ENCODE data around the gene NCOA4. TPM values are rescaled to one million over a fixed set of nuclear protein-coding genes. Genes with fewer than 3 reads are reported as not detected.
A peak's percentile ranks its signal among the peaks of the same experiment; 100 is the strongest.
"Not testable (repeated sequence)": the region's sequence is repeated elsewhere in the genome, so short reads cannot be mapped to it uniquely, and the experiment has no call there.

NCOA4 gene
- polyA plus RNA-seq, 3 donors: 188 to 211 (median 190) TPM

- no peak for DNase-seq
Measured at GRCh38 chr10:45997994-45998763, 32.2 kb downstream of the NCOA4 start.

DNA sequence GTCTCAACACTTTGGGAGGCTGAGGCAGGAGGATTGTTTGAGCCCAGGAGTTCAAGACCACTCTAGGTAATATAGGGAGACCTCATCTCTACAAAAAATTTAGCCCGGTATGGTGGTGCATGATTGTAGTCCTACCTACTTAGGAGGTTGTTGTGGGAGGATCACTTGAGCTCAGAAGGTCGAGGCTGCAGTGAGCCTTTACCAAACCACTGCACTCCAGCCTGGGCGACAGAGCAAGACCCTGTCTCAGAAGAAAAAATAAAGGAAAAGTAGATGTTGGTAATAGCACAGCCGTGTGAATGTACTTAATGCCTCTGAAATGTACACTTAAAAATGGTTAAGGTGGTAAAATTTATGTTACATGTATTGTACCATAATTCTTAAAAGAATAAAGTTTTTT, 32.9 kb downstream of the NCOA4 start:
- DNase-seq: no peak

GRCh38 chr10:45985590-45985989, 44.8 kb downstream of the NCOA4 start:
- not testable (repeated sequence) for DNase-seq

- DNase-seq: not testable (repeated sequence)
Measured at GRCh38 chr10:45984473-45984872, 46.0 kb downstream of the NCOA4 start.

DNA sequence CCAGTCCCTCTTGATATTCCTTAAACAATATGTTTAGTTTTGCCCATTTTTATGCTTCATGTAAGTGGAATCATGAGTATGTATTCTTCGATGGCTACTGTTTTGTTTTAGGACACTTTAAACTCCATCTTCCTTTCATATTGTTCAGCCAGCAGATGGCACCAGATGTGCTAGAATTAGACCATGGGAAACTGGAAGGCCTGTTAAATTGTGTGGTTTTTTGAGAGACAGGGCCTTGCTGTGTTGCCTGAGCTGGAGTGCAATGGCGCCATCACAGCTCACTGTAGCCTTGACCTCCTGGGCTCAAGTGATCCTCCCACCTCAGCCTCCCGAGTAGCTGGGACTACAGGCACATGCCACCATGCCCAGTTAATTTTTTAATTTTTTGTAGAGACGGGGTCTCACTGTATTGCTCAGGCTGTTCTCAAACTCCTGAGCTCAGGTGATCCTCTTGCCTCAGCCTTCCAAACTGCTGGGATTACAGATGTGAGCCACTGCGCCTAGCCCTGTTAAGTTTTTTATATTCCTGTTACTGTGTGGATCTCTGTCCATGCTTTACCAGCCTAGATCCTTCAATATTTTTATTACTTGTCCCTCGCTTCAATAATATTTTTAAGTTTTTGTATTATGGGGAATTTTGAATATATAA, 46.8 kb downstream of the NCOA4 start:
- DNase-seq: not testable (repeated sequence)

GRCh38 chr10:45981367-45981766, 49.1 kb downstream of the NCOA4 start:
- not testable (repeated sequence) for DNase-seq

- DNase-seq: not testable (repeated sequence)
Measured at GRCh38 chr10:45978554-45978953, 51.9 kb downstream of the NCOA4 start.

GRCh38 chr10:45974041-45974440, 56.4 kb downstream of the NCOA4 start:
- not testable (repeated sequence) for DNase-seq

DNA sequence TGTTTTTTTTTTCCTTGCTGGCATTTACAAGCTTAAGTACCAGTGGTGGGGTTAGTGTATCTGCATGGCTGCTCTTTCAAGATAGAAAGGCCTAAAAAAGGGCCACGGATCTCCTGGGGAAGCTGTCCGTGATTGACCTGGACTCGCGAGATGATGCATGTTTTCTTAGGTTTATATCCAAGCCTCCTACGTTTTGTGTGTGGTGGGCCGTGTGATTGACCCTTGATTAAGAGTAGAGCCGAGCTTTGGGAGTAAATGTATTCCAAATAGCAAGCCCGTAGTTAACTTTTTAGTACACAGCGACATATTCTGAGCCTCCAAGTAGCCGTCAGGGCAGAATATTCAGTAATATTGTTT, 57.6 kb downstream of the NCOA4 start:
- not testable (repeated sequence) for DNase-seq

DNA sequence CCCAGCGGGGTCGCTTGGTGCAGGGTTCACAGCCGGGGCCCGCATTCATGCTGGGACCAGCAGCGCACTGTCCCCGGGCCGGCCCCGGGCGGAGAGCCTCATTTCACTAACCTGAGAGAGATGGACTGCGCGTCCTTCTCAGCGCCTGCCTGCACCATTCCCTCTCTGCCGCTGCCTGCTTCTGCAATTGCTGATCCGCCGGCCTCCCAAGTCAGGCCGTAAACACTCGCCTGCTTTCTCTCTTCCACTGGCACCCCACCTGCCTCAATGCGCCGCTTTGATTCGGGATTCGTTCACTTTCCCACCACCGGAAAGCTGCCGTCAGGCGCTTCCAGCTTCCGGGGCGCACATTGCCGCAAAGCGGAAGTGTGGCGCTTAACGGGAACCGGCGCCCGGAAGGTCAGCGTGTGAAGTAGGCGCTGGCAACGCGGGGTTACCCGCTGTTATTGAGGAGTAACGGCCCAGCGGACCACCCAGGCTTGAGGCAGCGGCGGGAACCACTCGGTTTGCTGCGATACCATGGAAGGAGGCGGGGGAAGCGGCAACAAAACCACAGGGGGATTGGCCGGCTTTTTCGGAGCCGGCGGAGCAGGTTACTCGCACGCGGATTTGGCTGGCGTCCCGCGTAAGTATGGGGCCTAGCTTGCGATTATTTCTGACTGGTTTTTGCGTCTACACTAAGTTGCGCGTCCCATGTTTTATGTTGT, 58.2 kb downstream of the NCOA4 start, which contains the start of gene TIMM23:
TIMM23 (plus strand) TSS at position 384 of the 707 bp plus-strand sequence; CDS start at position 520, 136 bp downstream.
- peak; percentile 87 for DNase-seq

- DNase-seq: not testable (repeated sequence)
Measured at GRCh38 chr10:45971742-45972105, 58.7 kb downstream of the NCOA4 start.

DNA sequence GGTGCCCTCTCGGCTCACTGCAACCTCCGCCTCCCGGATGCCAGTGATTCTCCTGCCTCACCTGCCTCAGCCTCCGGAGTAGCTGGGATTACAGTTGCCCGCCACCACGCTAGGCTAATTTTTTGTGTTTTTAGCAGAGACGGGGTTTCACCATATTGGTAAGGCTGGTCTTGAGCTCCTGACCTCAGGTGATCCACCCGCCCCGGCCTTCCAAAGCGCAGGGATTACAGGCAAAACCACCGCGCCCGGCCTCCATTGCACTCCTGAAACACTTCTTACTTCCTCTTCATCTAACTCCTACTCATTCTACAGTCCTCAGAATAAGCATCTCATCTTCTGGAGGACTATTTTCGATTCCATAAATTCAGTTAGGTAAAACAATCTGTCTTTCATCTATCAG, 59.4 kb downstream of the NCOA4 start:
- not testable (repeated sequence) for DNase-seq

DNA sequence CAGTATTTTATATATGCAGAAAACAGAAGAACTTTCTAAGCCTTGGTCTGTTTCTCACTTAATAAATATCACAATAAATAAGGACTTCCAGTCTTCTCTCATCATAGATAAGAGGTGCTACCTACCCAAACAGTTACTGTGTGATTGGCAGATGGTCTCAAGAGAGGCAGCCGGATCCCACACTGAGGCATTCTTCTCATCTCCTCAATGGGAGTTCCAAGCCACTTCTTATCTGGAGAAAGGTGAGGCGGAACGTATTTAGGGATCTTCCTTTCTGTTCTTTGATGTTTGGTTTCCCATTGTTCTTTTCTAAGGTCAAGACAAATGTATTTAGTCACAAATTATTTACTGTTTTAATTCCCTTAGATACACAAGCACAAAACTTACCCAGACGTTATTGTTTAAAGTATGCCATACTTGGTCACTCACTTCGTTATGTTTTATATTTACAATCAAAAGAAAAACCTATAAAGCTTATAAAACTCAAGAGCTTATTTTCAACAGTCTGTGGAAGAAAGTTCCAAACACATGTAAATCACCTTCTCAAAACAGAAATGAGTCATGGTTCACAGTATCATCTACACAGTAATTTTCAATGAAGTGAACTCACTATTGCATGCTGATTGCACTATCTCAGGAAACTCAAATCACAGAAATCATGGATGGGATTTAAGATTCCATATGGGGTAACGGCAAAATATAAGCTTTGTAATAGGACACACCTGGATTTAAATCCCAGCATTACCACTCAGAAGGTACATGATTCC, 67.6 kb downstream of the NCOA4 start:
- not testable (repeated sequence) for DNase-seq

DNA sequence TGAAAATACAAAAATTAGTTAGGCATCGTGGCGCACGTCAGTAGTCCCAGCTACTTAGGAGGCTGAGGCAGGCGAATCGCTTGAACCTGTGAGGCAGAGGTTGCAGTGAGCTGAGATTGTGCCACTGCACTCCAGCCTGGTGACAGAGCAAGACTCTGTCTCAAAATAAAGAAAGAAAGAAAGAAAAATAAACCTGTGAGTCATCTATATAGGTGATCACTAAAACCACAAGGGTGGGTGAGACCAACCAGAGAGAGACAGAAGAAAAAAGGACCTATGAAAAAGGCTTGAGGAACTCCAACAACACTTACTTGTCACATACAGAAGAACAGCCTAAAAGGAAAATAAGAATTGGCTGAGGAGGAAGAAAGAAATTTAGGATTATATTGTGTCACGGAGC, 72.5 kb downstream of the NCOA4 start:
- not testable (repeated sequence) for DNase-seq

DNA sequence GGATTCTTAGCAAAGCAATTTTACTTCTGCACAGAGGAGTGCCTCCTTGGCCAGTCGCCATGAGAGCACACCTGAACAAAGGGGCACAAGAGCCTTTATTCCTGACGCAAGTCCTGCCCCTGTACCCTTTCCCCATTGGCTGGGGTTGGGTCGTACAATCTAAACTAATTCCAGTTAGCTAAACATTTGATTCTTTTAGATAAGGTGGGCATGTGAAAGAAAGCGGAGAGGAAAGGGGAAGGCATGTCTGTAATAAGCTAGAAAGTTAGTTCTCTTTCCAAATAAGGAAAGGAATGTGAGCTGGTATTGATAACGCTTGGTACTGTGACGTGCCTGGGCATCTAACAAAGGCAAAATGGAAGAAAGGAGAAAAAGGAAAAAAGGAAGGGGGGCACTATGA, 73.8 kb downstream of the NCOA4 start:
- not testable (repeated sequence) for DNase-seq

Other genes starting within 250 kb of the NCOA4 start
- 10 to 100 TPM; 22.8 to 50.0 (median 47.3) TPM for gene AGAP4, start 183.1 kb downstream of the NCOA4 start, polyA plus RNA-seq (ENCODE audit: insufficient read length in 3 of 3)
- gene TIMM23, start 58.1 kb downstream of the NCOA4 start, polyA plus RNA-seq (ENCODE audit: insufficient read length in 3 of 3): 10 to 100 TPM; 62.4 to 67.3 (median 65.6) TPM
- not detected for gene MSMB, start 15.6 kb upstream of the NCOA4 start, polyA plus RNA-seq (ENCODE audit: insufficient read length in 3 of 3)

Measured in renal pelvis (tissue), 4 donors.